GM13976 (cell line): ENCODE measurements around the gene ENTPD8.

ENCODE experiments used
- DNase-seq: peaks from one replicate; pipeline ENCODE4 v3.0.0; 2012; ENCODE audit warnings: low spot score
- in situ Hi-C: fragments of 300-500 bp; cut with MboI; formaldehyde crosslinking; loops from one replicate; pipeline ENCODE4 v1.12.0; 2022; ENCODE audit warnings: low sequenced_read_pairs, mixed read lengths, inconsistent platforms; ENCODE audit not compliant: unreplicated experiment
- TF ChIP-seq, protein P1 (sequence below): IDR thresholded peaks from 2 replicates; pipeline ENCODE4 v1.5.1; 2012; ENCODE audit warnings: borderline replicate concordance, mild to moderate bottlenecking; ENCODE audit not compliant: insufficient read depth; ENCODE audit errors: extremely low read depth, missing control alignments, control extremely low read depth

ENTPD8 gene

DNA sequence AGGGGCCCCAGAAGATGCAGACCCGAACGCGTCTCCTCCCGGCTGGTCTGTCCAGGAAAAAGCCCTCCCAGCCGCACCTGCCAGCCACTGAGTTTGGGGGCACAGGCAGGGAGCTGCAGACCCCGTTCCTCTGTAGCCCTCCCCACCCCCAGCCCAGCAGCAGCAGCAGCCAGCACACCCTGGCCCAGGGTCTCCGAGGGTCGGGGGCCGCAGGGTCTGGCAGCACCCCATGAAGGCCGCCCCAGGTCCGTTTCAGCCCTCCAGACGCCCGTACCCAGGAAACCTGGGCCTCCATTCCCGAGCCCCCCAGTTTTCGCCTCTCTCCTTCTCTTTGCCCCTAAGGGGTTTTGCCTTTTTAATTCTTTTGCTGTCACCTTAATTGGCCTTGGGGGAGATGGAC, 37.9 kb downstream of the ENTPD8 start:
- DNase-seq: no peak
- in situ Hi-C loops: no loop called here
- TF ChIP-seq, protein P1, sequence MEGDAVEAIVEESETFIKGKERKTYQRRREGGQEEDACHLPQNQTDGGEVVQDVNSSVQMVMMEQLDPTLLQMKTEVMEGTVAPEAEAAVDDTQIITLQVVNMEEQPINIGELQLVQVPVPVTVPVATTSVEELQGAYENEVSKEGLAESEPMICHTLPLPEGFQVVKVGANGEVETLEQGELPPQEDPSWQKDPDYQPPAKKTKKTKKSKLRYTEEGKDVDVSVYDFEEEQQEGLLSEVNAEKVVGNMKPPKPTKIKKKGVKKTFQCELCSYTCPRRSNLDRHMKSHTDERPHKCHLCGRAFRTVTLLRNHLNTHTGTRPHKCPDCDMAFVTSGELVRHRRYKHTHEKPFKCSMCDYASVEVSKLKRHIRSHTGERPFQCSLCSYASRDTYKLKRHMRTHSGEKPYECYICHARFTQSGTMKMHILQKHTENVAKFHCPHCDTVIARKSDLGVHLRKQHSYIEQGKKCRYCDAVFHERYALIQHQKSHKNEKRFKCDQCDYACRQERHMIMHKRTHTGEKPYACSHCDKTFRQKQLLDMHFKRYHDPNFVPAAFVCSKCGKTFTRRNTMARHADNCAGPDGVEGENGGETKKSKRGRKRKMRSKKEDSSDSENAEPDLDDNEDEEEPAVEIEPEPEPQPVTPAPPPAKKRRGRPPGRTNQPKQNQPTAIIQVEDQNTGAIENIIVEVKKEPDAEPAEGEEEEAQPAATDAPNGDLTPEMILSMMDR: no peak

DNA sequence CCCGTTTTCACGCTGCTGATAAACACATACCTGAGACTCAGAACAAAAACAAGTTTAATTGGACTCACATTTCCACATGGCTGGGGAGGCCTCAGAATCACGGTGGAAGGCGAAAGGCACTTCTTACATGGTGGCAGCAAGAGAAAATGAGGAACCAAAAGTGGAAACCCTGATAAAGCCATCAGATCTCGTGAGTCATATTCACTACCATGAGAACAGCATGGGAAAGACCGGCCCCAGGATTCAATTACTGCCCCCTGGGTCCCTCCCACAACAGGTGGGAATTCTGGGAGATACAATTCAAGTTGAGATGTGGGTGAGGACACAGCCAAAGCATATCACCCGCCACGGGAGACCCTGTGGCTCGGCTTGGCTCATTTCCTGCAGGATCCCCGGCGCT, 38.4 kb downstream of the ENTPD8 start:
- in situ Hi-C loops: no loop called here
- TF ChIP-seq, protein P1: no peak
- no peak for DNase-seq

DNA sequence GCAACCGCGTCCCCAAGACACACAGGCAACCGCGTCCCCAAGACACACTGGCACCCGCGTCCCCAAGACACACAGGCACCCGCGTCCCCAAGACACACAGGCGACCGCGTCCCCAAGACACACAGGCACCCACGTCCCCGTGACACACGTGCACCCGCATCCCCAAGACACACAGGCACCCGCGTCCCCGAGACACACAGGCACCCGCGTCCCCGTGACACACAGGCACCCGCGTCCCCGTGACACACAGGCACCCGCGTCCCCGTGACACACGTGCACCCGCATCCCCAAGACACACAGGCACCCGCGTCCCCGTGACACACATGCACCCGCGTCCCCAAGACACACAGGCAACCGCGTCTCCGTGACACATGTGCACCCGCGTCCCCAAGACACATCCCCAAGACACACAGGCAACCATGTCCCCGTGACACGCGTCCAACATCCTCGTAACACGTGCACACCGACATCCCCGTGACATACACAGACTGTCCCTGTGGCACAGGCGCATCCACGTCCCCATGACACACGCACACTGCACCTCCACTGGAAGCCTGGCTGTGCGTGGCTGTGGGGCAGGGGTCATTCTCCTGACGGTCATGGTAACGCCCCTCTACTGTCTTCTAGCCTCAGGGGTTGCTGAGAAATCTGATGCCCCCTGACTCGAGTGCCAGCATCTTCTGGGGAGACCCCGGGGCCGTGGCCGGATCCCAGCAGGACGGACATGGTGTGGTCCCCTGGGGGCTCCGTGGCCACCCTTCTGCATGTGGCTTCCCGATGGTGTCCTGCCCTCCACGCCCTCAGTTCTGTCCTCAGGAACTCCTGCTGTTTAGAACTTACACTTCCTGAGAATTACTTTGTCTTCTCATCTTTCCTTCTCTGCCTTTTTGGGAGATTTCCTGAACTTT, 42.3 kb downstream of the ENTPD8 start:
- in situ Hi-C loops: no loop called here
- DNase-seq: no peak
- TF ChIP-seq, protein P1: no peak

DNA sequence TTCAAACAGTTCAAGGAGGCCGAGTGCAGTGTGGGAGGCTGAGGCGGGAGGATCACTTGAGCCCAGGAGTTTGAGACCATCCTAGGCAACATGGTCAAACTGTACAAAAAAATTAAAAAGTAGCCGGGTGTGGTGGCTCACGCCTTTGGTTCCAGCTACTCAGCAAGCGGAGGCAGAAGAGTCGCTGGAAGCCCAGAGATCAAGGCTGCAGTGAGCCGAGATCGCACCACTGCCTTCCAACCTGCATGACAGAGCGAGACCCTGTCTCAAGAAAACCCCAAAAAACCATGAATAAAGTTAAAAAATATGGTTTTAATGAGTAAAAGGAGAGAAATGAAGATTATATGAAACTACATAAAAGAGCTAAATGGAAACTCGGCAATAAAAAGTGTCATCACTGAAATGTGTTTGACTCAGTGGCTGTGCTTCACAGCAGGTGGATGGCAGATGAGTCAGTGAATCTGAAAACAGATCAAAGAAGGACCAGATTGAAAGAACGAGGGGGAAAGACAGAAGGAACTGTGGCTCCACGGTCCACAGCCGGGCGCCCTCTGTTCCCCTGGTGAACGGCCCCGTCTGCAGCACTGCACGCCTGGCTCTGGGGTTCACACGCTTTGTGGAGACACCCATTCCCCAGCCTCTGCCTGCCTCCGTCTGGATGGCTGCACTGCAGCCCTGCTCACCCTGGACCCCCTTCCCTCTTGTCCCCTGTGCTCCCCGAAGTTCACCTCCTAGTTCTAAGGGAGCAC, 43.3 kb downstream of the ENTPD8 start:
- TF ChIP-seq, protein P1: no peak
- no peak for DNase-seq
- in situ Hi-C loops: no loop called here

DNA sequence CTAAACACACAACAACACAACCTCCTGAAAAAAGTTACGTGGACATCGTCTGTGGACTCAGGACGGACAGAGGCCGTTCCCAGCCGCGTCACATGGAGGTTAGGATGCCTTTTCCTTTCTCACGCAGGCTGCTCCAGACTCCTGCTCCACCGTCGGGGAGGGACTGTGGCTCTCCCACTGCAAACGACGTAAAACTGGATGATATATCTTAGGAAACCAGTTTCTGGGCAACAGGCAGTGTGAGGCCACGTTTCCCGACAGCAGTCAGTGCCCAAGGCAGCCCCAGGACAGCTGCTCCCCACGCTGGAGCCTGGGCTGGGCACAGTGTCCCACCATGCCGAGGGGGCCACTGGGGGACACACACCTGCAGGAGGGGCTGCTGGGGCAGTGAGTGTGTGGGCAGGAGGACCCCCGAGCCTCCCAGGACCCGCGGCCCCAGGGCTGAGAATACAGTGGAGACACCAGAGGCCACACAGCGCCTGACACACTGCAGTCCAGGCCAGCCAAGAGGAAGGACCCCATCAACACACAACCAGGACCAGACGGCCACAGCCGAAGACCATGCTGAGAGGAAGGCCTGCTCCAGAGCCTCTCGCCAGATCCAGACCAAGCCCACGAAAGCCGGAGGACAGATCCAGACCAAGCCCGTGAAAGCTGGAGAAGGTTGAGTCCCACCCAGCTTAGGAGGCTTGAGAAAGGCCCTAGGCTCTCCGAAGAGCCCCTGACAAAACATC, 44.4 kb downstream of the ENTPD8 start:
- TF ChIP-seq, protein P1: no peak
- no peak for DNase-seq
- in situ Hi-C loops: no loop called here

DNA sequence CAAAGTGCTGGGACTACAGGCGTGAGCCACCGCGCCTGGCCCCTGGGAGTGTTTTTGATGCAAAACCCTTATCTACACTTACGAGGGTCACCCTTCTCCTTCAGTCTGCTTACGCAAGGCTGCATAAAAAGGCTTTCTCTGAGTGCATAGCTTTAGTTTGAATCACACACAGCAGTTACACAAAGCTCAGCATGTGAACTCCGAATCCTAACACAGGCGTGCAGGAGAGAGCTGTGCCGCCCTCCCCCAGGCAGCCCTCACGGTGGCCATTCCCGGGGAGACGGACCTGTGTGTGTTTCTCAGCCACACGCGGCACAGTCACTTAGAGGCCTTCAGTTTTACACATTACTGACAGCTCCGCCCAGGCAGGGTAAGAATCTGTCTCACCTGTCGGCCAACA, 44.9 kb downstream of the ENTPD8 start:
- in situ Hi-C loops: no loop called here
- no peak for DNase-seq
- TF ChIP-seq, protein P1: no peak
